B cell (primary cell): ENCODE measurements around the gene THOP1. TPM values are rescaled to one million over a fixed set of nuclear protein-coding genes. Genes with fewer than 3 reads are reported as not detected.

Experiments used
- ATAC-seq: fragments of 200-7000 bp; cut with Tn5 transposase; one replicate; pipeline ENCODE4 v1.10.0; 2021; ENCODE audit warnings: low read depth, mild to moderate bottlenecking, moderate number of reproducible peaks, moderate library complexity
- CTCF ChIA-PET: fragments of 350-600 bp; sonication (Branson Sonifier 250); formaldehyde crosslinking; loops from one replicate; lab custom pipeline; 2021; ENCODE audit warnings: antibody characterized with exemption, inconsistent platforms; lab: Charles Lee
- POLR2A ChIA-PET: fragments of 350-600 bp; sonication (Branson Sonifier 250); formaldehyde crosslinking; loops from one replicate; lab custom pipeline; 2021; ENCODE audit warnings: antibody characterized with exemption; lab: Charles Lee
- DNase-seq: peaks from one replicate; pipeline ENCODE4 v3.0.0; 2013
- H2AFZ ChIP-seq: 2 replicates; pipeline ENCODE4 v1.6.1; 2012; ENCODE audit warnings: mild to moderate bottlenecking, low read depth, low read length; ENCODE audit not compliant: insufficient read depth, poor library complexity, severe bottlenecking
- H3K27ac ChIP-seq, 2 donors: 1 replicate in 1 of 2; 2 replicates in 1 of 2; pipeline ENCODE4 v1.5.1; 2012 to 2013; ENCODE audit warnings: low read length in 2 of 2, mild to moderate bottlenecking in 2 of 2, moderate library complexity in 1 of 2
- H3K27me3 ChIP-seq, 4 experiments: fragments of 200-600 bp in 1 of 4; sonication (generic) in 1 of 4; replicated peaks in 1 of 4; 1 replicate in 2 of 4; 2 replicates in 2 of 4; pipeline versions ENCODE4 v1.6.1 to v1.7.0; 2013 to 2016; ENCODE audit warnings: low read length in 3 of 4, mild to moderate bottlenecking in 2 of 4, mixed read lengths in 1 of 4, moderate library complexity in 1 of 4; ENCODE audit not compliant: insufficient read depth in 4 of 4, control insufficient read depth in 3 of 4; ENCODE audit errors: control extremely low read depth in 1 of 4
- H3K36me3 ChIP-seq, 2 experiments: replicated peaks in 1 of 2; 1 replicate in 1 of 2; 2 replicates in 1 of 2; pipeline versions ENCODE4 v1.6.1 to v1.7.1; 2013; ENCODE audit warnings: low read length in 1 of 2; ENCODE audit not compliant: insufficient read depth in 2 of 2, control insufficient read depth in 1 of 2; ENCODE audit errors: control extremely low read depth in 1 of 2, extremely low read depth in 1 of 2
- H3K4me1 ChIP-seq, 2 donors: fragments of 200-600 bp in 1 of 2; sonication (generic) in 1 of 2; 1 replicate in 1 of 2; 2 replicates in 1 of 2; pipeline versions ENCODE4 v1.5.1 to v1.6.1; 2013 to 2017; ENCODE audit warnings: low read length in 2 of 2; ENCODE audit not compliant: control insufficient read depth in 2 of 2, insufficient read depth in 2 of 2
- H3K4me2 ChIP-seq: replicated peaks from 2 replicates; pipeline ENCODE3; 2012; ENCODE audit warnings: mild to moderate bottlenecking, low read depth, low read length; ENCODE audit not compliant: poor library complexity, severe bottlenecking
- H3K4me3 ChIP-seq, 5 experiments: fragments of 200-600 bp in 1 of 5; sonication (generic) in 1 of 5; 1 replicate in 3 of 5; 2 replicates in 2 of 5; pipeline versions ENCODE4 v1.5.1 to v1.7.0; 2011 to 2016; ENCODE audit warnings: low read length in 4 of 5, mild to moderate bottlenecking in 4 of 5, low read depth in 2 of 5, control low read depth in 1 of 5, moderate library complexity in 1 of 5; ENCODE audit not compliant: insufficient read depth in 1 of 5; ENCODE audit errors: control extremely low read depth in 1 of 5, extremely low read depth in 1 of 5
- H3K79me2 ChIP-seq: fragments of 200-600 bp; sonication (generic); one replicate; pipeline ENCODE4 v1.6.0; 2016; ENCODE audit warnings: low read length; ENCODE audit not compliant: control insufficient read depth, insufficient read depth
- H3K9ac ChIP-seq: fragments of 200-600 bp; sonication (generic); 2 replicates; pipeline ENCODE4 v1.6.1; 2017; ENCODE audit warnings: mild to moderate bottlenecking, low read length, moderate library complexity
- H3K9me3 ChIP-seq, 3 donors: one replicate each; pipeline versions ENCODE4 v1.6.1 to v1.7.1; 2013; ENCODE audit warnings: low read length in 2 of 3; ENCODE audit not compliant: control insufficient read depth in 2 of 3, insufficient read depth in 1 of 3; ENCODE audit errors: control extremely low read depth in 1 of 3
- H4K20me1 ChIP-seq: 2 replicates; pipeline ENCODE4 v1.6.0; 2012; ENCODE audit warnings: mild to moderate bottlenecking, low read length; ENCODE audit not compliant: insufficient read depth, control insufficient read depth, poor library complexity, severe bottlenecking
- H3K27ac Mint-ChIP-seq: one replicate; pipeline ENCODE4 v1.8.0; 2021; ENCODE audit warnings: mixed read lengths
- H3K27me3 Mint-ChIP-seq: one replicate; pipeline ENCODE4 v1.8.0; 2021; ENCODE audit warnings: mixed read lengths
- H3K4me1 Mint-ChIP-seq: one replicate; pipeline ENCODE4 v1.8.0; 2021; ENCODE audit warnings: mixed read lengths
- H3K4me3 Mint-ChIP-seq: one replicate; pipeline ENCODE4 v1.8.0; 2021; ENCODE audit warnings: mixed read lengths
- H3K9me3 Mint-ChIP-seq: one replicate; pipeline ENCODE4 v1.8.0; 2022; ENCODE audit warnings: mixed read lengths; ENCODE audit not compliant: insufficient read depth
- EZH2 ChIP-seq: IDR thresholded peaks from 2 replicates; pipeline ENCODE4 v1.6.1; 2012; ENCODE audit warnings: borderline replicate concordance, low read depth, mild to moderate bottlenecking, moderate library complexity, low read length; ENCODE audit not compliant: insufficient read depth, poor library complexity, severe bottlenecking
- WGBS: methylation state at CpG from one replicate; pipeline ENCODE4 v1.1.5; 2013; ENCODE audit warnings: missing lambda C conversion rate; ENCODE audit not compliant: insufficient coverage; 5-methylcytosine and 5-hydroxymethylcytosine counted together
- intact Hi-C: fragments of 100-400 bp; cut with micrococcal nuclease; formaldehyde crosslinking; loops from one replicate; pipeline ENCODE4 v1.10.0; 2022
- polyA plus RNA-seq: library from polyadenylated mRNA; depleted of rRNA; stranded (reverse); fragments of >200 nt; gene quantifications from 2 replicates; pipeline ENCODE4 v1.2.3, GENCODE V29; 2012
- total RNA-seq, 2 donors: library from RNA; stranded (reverse); fragments of 120-200 nt in 1 of 2; gene quantifications; 1 replicate in 1 of 2; 2 replicates in 1 of 2; pipeline versions ENCODE4 v1.2.3 to v1.2.4, GENCODE V29; 2013 to 2022
- TF ChIP-seq, protein P1 (sequence below): fragments of 200-600 bp; IDR thresholded peaks from one replicate; pipeline ENCODE4 v1.8.0; 2022; ENCODE audit warnings: antibody characterized with exemption, mild to moderate bottlenecking

The THOP1 gene
- total and polyA plus RNA-seq, 2 donors (not counting 1 experiment from before 2014, with no cell fraction given) = 54.3 to 56.4 TPM

DNA sequence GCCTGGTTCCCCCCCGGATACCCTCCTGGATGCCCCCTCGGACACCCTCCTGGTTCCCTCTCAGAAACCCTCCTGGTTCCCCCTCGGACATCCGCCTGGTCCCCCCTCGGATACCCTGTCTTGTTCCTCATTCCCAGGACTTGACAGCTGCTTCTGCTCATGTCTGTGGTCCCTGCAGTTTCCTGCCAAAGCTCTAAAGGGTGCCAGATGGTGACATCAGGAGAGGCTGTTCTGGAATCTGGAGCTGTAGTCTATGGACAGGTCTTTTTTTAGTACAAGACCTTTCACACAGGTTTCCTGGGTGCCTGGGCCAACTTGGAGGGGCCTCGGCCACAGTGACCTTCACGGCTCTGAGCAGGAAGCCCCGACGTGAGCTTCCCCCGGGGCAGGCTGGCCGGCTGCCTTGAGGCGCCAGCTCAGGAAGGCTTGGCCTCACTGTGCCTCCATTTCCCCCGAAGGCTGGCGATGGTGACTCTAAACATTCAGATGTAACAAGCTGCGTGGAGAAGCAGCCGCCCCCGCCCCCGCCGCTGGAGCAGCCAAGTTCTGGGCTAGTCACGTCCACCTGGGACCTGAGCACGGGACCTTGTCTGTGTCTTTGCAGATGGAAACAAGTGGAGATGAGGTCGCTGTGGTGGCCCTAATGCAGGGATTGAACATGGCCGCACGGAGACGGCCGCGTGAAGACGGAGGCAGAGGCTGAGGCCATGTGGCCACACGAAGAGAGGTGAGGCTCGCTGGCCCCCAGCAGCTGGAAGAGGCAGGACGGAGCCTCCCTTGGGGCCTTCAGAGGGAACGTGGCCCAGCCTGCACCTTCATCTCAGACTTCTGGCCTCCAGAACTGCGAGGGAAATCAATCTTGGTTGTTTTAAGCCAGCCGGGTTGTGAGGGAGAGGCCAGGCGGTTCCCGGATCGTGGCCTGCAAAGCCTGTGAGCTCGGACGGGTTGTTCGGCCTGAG, 15.0 kb upstream of the THOP1 start:
- Histone ChIP-seq H3K36me3 (peaks cover 0 to 42% of the 10 kb centered on the region in 2 experiments), H3K79me2 (peaks cover 67% of the 10 kb centered on the region), H4K20me1 (peaks cover 68% of the 10 kb centered on the region), H3K27ac (no peak overlapping the region), H3K9ac (no peak overlapping the region), H3K4me1 (peaks cover 3 to 17% of the 10 kb centered on the region in 2 donors), H3K27me3 (no peaks in the 10 kb centered on the region), H3K9me3 (no peaks in the 10 kb centered on the region), H3K4me3 (no peak overlapping the region), H3K4me2 (no peak overlapping the region), H2AFZ (no peak overlapping the region)
- intact Hi-C loops = no loop called here
- ChIA-PET POLR2A (no interaction called here), CTCF (no interaction called here)
- DNase-seq = no peak
- no peak overlapping the region for H3K4me3 Mint-ChIP-seq
- no peak for TF ChIP-seq EZH2
- TF ChIP-seq, protein P1, sequence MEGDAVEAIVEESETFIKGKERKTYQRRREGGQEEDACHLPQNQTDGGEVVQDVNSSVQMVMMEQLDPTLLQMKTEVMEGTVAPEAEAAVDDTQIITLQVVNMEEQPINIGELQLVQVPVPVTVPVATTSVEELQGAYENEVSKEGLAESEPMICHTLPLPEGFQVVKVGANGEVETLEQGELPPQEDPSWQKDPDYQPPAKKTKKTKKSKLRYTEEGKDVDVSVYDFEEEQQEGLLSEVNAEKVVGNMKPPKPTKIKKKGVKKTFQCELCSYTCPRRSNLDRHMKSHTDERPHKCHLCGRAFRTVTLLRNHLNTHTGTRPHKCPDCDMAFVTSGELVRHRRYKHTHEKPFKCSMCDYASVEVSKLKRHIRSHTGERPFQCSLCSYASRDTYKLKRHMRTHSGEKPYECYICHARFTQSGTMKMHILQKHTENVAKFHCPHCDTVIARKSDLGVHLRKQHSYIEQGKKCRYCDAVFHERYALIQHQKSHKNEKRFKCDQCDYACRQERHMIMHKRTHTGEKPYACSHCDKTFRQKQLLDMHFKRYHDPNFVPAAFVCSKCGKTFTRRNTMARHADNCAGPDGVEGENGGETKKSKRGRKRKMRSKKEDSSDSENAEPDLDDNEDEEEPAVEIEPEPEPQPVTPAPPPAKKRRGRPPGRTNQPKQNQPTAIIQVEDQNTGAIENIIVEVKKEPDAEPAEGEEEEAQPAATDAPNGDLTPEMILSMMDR = no peak
- H3K4me1 Mint-ChIP-seq = peaks cover 18% of the 10 kb centered on the region
- no peaks in the 10 kb centered on the region for H3K9me3 Mint-ChIP-seq
- WGBS = 72% methylated on average over 36 of the region's 40 CpGs
- H3K27ac Mint-ChIP-seq = no peak overlapping the region
- no peak for ATAC-seq
- no peaks in the 10 kb centered on the region for H3K27me3 Mint-ChIP-seq
